Stimulated activated CD4-positive, alpha-beta T cell treated with anti-CD3 and anti-CD28 coated beads, Interleukin-12 subunit alpha, Interleukin-12 subunit beta, amount 100 ng/mL, for 48 hours (primary cell): Measurements from ENCODE around the gene TRRAP.

Experiments
- DNase-seq, 3 donors: peaks; one replicate each; pipeline ENCODE4 v3.0.0-alpha.2; 2020; ENCODE audit warnings: low read depth in 2 of 3, low spot score in 1 of 3

The TRRAP gene

DNA sequence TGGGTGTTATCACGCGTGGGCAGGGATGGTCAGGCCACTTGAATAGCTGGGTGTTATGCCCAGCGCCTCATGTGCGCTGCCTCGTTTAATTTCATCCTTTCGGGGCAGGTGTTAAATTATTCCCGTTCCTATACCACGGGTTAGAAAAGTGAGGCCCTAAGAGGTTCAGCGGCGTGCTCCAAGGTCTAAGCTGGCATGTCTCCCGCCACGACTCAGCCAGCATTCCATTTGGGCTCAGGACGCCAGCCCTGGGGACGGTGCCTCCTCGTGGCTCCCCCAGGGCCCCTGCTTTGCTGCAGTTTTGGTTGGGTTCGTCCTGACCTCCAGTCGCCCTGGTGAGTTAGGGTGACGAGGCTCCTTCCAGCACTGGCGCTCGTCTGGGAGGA, 124.5 kb downstream of the TRRAP start:
- no peak for DNase-seq

DNA sequence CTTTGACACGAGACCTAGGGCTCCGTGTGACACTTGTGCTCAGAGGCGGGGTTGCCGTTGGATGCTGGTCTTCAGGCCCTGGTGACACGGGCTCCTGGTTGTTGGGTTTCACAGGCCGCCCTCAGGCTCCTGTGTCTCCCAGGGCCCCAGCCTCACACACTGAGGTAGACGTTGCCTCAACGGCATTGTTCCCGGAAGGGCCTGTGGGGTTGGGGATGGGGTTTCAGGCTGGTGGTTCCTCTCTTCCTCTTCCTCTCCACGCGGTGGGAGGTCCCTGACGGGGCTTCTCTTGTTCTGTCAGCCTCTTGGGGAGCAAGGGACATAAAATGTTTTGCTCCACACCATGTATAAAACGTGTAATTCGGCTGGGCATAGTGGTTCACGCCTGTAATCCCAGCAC, 125.1 kb downstream of the TRRAP start:
- DNase-seq = no peak

DNA sequence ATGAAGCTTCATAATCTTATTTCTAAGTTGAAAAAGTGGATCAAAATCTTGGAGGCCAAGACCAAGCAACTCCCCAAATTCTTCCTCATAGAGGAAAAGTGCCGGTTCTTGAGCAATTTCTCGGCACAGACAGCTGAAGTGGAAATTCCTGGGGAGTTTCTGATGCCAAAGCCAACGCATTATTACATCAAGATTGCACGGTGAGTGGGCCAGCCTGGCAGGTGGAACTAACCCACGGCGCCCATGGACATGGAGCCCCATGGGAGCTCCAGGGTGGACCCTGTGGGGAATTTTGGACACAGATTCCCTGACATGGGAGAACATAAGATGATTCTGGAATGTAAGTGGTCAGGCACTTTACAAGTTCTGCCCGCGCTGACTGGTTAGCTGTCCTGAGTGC, 125.9 kb downstream of the TRRAP start:
- no peak for DNase-seq

DNA sequence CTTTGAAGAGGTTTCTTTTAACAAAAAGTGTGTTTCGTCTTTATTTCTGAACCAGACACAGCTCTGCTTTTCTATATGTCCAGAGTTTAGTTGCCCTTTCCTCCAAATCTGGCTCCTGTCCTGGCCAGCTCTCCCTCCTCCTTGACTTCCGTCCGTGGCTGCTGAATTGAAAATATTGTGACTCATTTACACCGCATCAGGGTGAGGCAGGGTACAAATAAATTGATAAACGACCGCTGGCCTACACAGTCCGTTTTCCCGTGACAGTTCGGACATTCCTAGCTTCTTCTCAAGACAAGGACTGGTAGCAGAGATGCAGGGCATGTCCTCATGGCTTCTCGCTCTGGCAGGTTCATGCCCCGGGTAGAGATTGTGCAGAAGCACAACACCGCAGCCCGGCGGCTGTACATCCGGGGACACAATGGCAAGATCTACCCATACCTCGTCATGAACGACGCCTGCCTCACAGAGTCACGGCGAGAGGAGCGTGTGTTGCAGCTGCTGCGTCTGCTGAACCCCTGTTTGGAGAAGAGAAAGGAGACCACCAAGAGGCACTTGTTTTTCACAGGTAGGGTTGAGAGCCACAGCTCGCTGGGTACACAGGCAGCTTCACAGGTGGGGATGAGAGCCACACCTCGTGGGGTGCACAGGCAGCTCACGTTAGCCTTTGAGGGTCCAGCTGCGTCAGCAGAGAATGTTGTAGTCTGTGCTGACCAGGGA, 126.6 kb downstream of the TRRAP start:
- DNase-seq = no peak

DNA sequence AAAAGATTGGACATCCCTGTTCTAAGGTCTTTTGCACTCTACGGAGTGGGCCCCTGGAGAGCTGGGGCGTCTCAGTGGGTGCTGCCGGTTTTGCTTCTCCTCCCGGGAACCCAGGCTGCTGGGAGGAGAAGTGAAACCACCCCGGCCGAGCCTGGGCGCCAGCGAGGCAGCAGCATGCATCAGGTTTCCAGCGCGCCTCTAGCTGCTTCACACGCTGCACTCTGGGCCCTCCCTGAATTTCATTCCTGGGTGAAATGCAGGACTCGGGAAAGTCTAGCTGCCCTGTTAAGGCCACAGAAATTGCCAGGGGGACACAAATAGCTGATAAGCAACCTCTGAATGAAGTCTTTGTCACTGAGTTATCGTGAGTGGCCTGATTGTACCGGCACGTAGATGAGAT, 127.4 kb downstream of the TRRAP start:
- no peak for DNase-seq

DNA sequence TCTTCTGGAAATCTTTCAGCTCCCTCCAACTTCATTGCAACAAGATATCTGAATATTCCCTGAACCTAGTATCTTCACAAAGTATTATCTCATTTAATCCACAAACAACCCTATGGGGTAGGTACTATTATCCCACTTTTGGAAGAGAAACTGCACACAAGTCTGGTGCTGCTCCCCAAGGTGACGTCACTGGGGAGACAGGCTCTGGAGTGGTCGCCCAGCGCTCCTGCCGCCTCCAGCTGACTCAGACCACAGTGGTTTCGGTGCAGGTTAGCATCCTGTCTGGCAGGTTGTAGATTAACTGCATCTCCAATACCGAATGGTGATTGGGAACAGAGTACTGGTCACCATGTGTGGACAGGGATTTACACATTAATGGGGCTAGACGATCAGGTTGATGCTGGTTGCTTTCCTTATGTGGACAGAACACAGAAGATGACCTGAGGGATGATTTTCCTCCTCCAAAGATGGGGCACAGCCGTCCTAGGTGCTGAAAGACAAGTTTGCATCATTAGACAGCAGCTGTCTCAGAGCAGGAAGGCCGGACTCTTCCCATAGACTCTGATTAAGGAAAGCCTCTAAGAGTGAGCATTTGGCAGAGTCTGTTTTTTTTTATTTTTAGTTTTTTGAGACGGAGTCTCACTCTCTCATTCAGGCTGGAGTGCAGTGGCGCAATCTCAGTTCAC, 128.6 kb downstream of the TRRAP start:
- no peak for DNase-seq

DNA sequence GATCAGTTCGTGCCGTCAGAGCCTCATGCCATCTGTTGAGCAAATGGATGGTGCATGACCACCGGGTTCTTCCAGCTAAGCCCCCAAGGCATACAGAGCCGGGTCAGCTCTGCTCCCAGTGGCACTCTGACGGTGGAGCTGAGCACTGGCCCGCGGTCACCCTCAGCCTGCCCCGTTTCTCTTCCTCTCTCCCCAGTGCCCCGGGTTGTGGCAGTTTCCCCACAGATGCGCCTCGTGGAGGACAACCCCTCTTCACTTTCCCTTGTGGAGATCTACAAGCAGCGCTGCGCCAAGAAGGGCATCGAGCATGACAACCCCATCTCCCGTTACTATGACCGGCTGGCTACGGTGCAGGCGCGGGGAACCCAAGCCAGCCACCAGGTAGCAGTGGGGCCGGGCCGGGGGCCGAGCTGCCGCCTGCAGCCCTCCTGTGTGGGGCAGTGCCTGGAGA, 129.9 kb downstream of the TRRAP start:
- no peak for DNase-seq

DNA sequence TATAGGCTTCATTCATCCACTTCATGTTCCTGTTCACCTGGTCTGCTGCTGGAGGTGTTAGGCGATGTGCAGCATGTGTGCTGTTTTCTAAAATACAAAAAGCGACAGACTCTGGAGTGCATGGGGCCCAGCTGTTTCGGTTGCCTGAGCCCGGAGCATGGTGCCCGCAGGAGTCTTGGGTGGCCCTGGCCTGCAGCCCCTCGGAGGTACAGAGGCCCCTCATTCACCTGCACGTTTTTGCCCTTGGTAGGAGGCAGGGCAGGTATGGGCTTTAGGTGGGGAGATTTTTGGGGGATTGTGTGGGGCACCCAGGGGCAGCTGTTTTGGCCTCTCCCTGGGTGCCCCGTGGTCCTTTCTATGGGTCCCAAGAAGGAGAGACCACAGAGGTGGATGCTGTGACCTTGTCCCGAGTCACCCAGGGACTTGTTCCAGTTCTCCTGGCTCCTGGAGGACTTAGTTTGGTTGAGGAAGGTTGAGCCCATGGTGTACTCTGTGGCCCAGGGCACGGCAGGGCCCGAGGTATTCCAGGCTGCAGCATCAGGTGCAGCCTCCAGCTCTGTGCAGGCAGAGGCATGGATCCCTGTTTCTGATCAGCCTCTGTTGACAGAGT, 130.7 kb downstream of the TRRAP start:
- DNase-seq = no peak

DNA sequence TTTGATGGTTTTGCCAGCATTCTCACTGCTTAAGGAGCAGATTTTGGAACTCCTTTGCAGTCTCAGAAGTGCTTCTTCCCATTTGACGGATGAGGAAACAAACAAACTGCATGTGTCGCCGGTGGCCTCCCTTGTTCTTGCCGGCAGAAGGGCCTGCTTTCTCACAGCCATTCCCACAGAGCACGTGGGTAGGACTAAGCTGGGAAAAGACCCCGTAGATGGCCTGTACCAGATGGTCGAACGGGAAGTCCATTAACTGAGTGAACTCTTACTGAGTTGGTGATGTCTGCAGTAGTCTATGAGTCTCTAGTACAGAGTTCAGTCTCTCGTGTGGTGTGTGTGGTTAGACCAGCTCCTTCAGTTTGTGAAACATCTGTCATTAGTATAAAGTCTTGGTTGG, 131.9 kb downstream of the TRRAP start:
- DNase-seq = no peak

DNA sequence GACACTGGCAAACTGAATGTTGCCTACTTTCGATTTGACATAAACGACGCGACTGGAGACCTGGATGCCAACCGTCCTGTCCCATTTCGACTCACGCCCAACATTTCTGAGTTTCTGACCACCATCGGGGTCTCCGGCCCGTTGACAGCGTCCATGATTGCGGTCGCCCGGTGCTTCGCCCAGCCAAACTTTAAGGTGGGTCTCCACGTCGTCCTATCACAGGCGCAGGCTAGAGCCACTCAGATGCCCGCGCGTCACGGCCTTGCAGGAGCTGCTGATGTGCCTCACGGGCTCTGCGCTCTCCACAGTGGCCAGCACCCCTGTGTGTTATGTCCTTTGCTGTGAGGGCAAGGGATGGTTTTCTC, 133.0 kb downstream of the TRRAP start:
- no peak for DNase-seq

DNA sequence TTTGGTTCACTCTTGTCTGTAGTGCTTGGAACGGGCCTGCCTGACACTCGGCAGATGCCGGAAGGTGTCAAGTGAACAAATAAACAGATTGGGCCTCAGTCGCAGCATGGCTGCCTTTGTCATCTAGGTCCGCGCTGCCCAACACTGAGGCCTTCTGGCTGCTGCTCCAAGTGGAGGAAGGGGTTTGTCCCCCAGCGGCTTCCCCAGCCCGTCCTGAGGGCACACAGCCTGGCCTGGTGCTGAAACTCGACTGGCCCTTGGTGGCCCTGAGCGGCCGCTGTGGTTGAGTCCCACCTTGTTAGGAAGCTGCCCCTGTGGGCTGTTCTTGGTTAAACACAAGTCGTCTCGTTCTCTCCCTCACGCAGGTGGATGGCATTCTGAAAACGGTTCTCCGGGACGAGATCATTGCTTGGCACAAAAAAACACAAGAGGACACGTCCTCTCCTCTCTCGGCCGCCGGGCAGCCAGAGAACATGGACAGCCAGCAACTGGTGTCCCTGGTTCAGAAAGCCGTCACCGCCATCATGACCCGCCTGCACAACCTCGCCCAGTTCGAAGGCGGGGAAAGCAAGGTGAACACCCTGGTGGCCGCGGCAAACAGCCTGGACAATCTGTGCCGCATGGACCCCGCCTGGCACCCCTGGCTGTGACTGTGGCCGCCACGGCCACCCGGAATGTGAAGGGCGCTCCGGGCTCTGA, 133.5 kb downstream of the TRRAP start:
- DNase-seq = no peak

DNA sequence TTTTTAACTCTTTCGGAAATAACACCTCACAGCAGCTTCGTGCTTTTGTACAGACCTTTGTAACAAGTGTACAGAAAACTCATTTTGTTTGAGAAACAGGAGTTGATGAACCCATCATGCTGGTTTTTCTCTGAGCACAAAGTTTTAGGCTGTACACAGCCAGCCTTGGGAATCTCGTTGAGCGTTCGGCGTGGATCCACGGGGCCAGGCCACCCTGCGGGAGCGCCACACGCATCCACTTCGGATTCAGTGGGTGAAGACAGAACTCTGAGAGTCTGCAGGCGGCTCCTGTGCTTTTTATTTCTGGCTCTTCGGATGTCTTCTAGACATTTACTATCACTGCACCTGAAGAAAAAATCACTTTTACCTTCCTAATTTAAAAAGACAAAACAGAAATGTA, 134.4 kb downstream of the TRRAP start:
- DNase-seq = no peak

DNA sequence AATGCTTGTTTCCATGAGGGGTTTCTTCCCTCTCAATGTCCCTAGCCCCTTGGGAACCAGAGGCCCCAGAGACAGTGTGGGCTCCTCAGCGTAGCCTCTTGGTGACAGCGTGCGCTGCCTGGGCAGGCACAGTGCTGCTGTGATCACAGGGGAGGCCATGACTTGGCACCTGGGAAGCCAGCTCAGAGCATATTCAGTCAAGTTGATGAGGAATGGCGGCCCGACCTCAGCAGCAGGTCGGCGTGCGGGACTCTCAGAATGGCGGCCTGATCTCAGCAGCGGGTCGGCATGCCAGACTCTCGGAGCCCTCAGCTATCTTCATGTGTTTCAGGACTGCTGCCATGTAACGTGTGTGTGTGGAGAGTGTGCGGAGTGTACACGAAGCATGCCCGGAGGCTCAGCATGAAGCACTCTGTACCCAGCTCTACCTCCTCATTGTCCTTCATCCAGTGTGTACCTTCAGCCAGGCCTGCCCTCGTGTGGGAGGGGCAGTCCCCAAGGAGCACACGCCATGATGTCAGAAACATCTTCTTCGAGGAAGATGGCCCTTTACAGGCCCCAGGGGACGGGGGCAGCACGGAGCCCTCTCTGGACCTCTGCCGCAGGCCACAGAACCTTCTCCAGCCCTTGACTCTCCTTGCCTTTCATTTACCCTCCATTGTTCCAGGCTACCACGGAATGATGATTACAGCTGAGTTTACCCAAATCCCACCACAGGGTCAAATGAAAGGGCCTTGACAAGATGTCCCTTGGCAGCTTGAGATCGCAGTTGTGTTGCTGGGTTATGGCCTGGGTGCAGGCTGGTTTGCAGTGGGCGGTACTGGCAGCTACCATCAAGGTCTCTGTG, 135.2 kb downstream of the TRRAP start:
- DNase-seq = no peak

DNA sequence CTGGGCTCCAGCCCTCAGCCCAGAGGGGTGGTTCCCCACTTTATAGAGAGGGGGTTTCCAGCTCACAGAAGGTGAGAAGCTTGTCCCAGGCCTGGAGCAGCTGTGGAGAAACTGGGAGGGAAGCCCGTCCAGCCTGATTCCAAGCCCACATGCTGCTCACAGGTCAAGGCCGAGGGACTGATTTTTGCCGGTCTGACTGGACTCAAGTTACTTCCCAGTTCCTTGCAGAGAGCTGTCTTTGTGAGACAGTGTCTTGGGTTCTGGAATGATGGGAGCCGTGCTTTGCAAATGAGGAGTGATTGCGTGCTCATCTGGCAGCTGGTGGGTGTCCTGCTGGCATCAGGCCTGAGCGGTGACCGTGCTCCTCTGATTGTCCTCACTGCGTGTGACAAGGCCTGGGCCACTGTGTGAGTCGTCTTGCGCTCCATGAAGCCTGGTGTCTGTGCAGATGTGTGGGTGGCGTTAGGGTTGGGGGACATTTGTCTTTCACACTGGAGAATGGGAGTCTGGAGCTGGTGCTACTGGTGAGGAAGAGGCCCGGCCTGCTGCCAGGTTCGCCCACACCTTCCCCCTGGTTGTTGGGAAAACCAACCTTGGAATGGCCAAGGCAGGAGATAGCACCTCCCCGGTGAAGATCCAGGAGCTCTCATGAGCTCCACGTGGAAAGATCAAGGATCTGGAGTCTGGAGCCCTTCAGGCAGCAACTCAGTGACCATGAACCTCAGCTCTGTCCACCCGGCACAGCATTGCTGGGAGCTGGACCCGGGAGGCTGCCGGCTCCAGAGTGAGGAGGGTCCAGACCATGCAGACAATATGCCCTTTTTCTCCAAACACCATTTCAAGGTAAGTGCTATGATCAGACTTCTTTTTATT, 136.0 kb downstream of the TRRAP start:
- no peak for DNase-seq

DNA sequence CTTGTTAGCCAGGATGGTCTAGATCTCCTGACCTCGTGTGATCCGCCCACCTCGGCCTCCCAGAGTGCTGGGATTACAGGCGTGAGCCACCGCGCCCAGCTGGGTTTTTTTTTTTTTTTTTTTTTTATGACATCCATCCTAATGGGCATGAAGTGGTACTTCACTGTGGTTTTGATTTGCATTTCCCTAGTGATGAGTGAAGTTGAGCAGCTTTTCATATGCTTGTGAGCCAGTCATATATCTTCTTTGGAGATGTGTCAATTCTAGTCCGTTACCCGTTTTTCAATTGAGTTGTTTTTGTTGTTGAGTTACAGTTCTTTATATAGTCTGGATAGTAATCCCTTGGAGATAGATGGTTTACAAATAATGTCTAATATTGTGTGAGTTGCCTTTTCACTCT, 137.9 kb downstream of the TRRAP start:
- DNase-seq = no peak

DNA sequence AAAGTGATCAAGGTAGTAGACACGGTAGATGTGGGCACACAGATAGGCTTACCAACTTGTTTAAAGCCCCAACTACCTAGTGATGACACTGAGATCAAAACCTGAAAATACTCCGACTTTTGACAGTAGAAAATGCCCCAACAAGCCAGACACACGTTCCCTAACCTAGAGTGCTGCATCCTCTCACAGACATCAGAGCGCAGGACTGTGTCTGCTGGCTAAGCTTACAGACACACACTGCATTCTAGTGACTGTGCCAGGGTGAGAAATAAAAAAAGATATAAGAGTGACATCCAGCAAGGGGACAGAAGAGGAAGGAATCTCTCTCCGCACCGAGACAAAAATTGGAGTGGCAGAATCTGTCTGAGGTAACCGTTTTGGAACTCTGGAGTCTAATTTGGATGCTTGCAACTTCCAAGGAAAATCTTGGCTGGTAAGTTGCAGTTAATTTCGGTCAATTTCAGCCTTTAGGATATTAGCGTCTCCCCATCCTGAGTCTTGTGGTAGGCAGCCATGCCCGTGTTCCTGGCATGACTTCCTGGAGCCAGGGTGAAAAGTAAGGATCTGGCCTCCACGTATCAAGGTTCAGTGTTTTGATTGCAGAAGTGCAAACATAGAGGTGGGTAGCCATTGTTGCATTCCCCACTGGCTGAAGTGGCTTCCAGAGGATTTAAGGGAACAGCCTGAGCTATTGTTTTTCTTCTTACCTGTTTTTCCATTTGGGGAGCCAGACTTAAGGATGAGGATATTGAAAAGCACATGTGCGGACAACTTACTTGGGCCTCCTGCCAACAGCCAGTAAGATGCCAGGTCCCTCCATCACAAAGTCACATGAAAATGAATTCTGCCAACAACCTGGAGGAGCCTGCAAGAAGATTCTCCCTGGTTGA, 141.4 kb downstream of the TRRAP start:
- no peak for DNase-seq

DNA sequence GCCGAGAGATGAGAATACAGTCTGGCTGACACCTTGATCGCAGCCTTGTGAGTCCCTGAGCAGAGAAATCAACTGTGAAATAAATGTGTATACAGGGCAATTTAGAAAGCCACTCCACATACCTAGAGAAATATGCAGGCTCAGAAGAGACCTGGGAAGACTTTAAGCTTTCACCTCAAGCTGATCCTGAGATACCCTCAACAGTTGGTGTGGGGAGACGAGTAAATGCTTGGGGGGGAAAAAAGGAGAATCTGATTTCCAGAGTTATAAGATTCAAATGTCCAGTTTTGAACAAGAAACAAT, 142.0 kb downstream of the TRRAP start:
- no peak for DNase-seq

DNA sequence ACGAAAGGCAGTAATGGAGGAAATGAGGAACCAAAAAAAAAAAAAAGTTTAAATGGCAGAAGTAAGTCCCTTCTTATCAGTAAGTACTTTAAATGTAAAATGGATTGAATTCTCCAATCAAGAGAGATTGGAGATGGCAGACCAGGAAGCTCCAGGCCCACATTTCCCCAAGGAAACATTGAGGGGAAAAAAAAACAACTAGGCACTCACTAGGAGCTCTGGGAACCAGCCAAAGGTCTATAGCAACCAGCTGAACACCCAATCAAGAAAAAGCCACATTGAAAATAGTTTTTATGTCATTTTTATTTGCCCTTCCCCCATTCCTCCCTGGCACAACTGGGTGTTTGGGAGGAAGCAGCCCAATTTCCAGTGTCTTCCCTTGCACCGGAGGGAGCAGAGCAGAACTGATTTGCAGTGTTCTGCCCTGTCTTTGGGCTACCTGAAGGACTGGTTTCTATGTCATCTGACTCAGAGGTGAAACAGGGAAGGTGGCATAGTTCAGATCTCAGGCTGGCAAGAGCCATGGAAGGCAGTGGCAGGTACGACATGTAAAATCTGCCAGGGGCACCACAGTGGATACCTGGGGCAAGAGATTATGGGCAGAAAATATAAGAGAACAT, 143.7 kb downstream of the TRRAP start:
- DNase-seq = no peak

DNA sequence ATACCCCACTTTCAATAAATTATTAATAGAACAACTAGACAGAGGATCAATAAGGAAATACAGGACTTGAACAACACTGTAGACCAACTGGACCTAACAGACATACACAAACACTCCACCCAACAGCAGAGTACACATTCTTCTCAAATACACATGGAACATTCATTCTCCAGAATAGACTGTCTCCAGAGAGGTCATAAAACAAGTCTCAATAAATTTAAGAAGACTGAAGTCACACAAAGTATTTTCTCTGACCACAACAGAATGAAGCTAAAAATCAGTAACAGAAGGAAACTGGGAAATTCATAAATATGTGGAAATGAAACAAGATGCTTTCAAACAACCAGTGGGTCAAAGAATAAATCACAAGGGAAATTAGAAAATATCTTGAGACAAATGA, 145.7 kb downstream of the TRRAP start:
- DNase-seq = no peak
